ENCODE data around the gene ZNF827.

The ZNF827 gene

DNA sequence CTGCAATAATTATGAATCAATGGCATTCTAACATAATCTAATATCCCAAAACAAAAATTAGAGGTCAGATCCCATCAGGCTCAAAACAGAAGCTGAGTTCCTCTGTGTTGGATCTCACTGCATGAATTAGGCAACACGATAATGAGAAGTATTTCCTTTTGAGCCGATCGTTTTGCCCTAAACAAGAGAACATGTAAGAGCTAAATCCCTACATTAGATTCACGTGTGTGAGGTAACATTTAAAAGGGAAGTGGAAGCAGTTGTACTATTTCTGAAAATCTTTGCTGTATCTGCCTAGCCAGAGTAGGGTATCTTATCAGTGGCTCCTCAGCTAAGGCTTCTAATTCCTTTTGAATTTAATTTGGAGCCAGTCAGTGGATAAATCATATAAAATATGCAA, 143.1 kb downstream of the ZNF827 start:
- no peak for DNase-seq (ENCODE audit: low read depth)

DNA sequence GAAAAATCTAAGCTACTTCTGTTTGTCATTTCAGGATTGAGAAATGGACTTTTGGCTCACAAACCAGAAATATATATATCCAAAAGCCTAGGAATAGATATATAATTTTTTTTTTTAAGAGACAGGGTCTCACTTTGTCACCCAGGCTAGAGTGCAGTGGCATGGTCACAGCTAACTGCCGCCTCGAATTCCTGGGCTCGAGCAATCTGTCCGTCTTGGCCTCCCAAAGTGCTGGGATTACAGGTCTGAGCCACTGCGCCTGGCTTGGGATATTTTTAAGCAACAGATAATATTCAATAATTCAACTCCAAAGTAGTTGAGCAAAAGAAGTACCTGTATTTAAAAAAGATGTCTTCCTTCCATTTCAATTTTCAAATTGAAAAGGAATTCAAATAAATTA, 146.2 kb downstream of the ZNF827 start:
- no peak for DNase-seq (ENCODE audit: low read depth)

DNA sequence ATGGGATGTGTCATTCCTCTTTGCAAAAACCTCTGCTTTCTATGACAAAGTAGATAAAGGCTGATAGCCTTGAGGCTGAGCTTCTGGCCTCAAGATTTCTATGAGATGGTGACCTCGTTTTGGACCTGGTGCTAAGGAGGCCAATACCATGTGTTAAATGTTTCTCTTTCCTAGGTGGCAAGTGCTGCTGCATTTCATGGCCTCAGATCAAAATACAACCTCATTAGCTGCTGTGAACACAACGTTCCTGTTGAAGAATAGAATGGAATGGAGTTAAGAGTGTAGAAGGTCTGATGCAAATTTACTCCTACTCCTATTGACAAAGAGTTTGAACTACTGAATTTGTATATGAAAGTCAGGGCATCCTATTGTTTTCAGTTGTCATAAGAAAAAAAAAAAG, 146.6 kb downstream of the ZNF827 start:
- no peak for DNase-seq (ENCODE audit: low read depth)

DNA sequence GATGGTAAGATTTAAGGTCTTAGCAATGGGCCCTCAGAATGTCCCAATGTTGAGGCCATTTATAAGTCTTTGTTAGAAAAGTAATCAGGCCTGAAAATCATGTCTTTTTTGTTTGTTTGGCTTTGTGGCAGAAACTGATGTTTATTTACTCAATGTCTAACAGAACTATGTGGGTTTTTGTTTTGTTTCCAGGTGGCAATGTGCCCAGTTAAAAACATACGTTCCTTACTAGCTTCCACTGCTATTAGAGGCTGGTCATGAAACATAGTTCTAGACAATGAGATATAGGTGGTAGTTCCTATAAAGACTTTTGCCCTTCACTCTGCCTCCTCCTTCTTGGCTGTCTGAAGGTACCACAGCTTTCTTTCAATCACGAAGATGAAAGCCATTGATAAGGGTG, 149.9 kb downstream of the ZNF827 start:
- no peak for DNase-seq (ENCODE audit: low read depth)

DNA sequence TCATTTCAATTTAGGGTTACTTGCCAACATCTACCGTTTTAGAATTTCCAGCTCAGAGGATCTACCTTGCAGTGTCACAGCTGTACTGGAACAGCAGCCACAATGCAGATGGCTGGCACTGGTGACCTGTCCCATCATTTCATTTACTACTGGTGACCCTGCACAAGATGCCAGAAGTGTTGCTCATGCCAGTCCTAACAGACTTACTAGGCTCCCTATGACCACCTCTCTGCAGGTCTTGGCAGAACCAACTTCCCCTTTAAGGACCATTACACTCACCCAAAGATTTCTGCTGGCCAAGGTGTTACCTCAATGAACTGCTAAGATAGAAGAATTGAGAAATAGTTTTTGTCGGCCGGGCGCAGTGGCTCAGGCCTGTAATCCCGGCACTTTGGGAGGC, 151.8 kb downstream of the ZNF827 start:
- no peak for DNase-seq (ENCODE audit: low read depth)

DNA sequence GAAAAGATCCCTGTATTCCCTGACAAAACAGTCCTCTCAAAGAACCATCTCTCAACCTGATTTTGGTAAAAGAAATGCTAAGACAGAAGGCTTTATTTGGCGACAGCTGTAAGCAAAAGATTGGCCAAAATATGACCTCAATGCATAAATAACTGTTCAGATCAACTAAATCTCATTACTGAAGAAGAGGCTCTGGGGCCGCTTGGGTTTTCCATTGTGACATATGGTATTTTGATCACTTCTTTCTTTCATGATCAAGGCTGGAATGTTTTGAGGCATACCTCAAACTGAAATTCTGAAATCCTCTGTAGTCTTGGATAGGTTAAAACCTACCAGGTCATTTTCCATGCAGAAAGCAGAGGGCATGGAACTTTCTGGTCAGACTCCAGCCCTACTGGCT, 152.4 kb downstream of the ZNF827 start:
- no peak for DNase-seq (ENCODE audit: low read depth)

DNA sequence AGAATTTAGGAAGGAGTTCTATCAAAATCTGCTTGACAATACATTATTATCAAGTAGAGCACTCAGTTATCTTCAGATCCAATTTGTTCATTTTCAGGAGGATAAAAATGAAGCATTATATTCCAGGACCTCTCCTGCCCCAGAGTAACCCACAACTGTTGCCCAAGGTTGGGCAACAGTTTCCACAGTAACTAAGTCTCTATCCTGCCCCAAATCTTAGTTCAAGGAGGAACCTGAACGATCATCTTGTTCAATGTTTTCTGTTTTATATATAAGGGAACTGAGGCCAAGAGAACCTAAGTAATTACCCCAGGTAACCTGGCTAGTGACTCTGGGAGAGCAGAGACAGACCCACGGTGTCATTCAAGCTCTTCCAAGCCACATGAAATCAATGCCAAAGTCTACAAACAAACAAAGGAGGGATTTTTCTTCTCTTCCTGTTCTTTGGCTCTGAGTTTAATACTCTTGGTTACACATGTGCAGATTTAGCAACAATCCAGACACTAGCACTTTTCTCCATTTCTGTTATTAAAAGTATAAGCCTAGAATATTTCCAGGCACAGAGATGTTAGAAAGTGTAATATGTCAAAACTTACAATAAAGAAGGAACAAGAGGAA, 153.1 kb downstream of the ZNF827 start:
- DNase-seq (ENCODE audit: low read depth), result no peak

DNA sequence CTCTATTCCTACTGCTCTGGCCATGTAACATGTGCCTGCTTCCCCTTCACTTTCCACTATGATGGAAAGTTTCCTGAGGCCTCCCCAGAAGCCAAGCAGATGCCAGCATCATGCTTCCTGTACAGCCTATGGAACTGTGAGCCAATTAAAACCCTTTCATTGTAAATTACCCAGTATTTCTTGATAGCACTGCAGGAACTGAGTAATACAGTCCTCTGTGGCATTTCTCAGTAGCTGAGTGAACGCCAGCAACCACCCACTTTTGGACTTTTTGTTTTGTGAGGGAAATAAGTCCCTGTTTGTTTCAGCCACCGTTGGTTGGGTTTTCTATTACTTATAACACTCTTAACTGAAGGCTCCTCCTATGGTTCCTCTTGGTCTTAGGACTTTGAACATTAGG, 154.6 kb downstream of the ZNF827 start:
- no peak for DNase-seq (ENCODE audit: low read depth)

DNA sequence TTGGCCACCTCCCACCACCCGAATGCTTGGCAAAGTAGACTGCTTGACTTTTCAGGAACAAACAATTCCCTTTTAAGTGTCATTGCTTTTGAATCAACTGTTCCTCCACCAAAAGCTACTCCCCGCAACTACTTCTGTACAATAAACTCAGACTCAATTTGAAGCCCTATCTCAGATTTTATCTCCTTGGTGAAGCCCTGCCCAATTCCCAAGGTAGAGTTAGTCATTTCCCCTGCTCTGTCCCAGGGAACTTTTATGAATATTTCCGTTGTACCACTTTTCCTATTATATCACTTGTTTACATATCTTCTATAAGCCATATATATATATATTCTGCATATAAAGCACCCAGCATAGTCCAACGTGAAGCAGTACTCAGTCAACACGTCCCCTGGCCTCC, 155.9 kb downstream of the ZNF827 start:
- no peak for DNase-seq (ENCODE audit: low read depth)

DNA sequence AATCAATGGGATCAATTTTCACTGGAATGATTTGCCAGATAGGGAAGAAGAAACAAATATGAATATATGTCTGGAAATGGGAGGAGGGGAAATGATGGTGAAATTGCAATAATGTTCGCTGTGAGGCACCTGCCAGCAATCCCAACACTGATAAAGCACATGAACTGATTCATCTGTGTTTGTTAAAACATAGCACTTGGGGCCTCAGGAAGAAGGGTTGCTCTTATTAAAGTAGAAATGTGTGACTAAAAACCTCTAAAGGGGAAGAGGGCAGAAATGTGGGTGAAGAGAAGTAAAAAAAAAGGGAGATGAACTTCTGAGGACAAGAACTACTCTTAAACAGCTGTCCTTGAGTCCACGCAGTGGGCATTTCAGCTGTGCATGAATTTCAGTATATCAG, 157.3 kb downstream of the ZNF827 start:
- DNase-seq (ENCODE audit: low read depth), result no peak

DNA sequence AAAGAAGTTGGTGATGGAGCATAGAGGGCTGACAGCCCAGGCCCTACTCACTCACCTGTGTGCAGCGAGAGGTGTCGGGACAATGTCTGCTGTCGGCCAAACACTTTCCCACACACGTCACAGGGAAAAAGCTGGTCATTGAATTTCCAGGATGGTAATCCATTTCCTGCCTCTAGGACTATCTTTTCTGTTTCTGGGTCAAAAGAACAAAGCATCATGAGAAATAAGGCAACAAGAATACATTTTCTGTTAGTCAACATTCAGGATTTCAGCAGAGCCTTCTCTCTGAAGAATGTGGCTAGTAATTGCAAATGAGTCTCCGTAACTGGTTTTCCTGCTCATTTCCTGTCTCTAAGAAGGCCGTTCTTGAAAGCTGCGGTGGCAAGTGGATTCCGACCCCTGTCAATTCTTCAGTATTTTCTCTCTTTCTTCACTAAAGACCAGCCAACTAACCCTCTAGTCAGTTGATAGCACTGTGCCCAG, 159.3 kb downstream of the ZNF827 start:
- no peak for DNase-seq (ENCODE audit: low read depth)

DNA sequence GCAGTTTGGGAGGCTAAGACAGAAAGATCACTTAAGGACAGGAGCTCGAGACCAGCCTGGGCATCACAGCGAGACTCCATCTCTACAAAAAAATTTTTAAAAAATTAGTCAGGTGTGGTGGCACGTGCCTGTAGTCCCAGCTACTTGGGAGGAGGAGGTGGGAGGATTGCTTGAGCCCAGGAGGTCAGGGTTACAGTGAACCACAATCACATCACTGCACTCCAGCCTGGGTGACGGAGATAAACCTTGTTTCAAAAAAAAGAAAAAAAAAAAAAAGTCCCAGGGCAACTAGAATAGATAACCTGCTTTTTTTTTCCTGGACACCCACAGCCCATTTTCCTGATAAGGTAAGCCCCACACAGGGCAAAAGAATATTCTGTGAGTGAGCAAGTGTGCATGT, 162.4 kb downstream of the ZNF827 start:
- no peak for DNase-seq (ENCODE audit: low read depth)

DNA sequence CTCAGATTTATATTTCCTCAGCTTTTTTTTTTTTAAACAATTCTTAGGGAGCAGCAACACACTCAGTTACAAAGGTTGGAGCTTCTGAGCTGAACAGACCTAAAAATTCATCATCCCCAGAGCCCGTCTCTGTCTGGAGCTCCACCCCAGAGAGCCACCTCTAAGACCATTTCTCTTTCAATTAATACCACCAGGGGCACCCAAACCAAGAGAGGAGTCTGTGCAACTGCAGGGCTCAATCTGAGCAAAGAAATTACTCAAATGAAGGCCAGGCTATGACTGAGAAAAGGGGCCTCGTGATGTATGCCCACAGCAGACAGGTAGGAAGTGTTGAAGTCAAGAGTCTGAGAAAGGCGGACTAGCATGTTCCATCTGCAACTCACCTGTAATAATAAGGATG, 163.2 kb downstream of the ZNF827 start:
- no peak for DNase-seq (ENCODE audit: low read depth)

DNA sequence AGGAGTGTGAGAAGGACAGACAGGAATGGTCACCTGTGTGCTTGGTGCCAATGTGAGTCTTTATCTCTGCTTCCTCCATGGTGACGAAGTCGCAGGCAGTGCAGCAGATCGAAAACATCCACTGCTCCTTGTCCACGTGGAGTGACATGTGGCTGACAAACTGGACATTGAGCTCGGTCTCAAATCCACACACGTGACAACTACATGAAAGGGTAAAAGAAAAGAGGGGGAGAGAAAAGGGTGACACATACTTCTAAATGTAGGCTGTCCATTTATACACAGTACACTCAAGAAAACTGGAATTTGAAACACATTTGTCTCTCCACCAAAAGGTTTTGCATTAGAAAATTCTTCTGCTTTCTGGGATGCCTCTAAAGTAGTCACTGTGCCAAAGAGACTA, 164.2 kb downstream of the ZNF827 start:
- DNase-seq (ENCODE audit: low read depth), result no peak

DNA sequence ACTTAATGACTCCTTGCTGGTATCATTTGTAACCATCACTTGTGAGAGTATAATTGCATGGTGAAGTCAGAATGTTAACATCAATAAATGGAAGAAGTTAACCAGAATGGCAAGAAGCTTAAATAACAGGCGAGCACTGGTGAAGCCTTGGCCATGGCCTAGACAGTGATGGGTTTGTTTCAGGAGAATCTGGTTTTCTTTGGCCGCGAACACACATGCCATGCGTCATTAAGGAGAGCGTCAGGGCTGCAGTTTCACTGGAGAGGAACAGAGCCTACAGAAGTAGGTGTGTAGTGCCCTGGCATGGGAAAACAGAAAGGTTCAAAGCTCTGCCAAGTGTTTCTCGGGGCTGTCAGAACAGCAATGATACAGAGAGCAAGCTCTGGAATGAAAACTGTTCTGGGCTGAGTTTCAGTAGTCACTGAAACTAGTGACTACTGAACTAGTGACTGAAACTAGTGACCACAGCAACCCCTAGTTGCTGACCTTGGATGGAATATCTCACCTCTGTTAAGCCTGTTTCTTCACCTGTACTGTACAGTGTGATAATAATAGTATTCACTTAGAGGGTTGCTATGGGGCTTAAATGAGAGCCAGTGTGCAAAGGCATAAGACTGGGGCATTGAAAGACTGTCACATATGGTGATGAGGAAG, 164.9 kb downstream of the ZNF827 start:
- DNase-seq (ENCODE audit: low read depth), result no peak

DNA sequence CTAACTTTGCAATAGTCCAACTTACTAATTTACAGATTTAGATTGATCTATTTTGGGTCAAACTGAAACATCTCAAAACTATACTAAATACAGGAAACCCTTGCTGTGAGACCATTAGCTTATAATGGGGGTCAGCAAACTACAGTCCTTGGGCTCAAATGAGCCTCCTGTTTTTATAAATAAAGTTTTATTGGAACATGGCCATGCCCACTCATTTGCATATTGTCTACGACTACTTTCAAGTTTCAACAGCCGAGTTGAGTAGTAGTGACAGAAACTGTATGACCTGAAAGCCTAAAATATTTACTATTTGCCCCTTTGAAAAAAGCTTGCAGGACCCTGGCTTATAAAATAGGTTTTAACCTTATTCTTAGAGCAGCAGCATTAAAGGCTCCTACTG, 166.3 kb downstream of the ZNF827 start:
- no peak for DNase-seq (ENCODE audit: low read depth)

DNA sequence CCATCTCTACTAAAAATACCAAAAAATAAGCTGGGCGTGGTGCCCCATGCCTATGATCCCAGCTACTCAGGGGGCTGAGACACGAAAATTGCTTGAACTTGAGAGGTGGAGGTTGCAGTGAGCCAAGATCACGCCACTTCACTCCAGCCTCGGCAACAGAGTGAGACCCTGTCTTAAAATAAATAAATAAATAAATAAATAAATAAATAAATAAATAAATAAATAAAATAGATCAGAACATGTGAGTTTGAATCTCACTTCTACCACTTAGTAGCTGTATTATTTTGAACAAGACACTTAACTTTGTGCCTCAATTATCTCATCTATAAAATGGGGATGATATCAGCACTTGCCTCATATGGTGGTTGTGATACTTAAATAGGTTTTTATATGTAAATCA, 168.5 kb downstream of the ZNF827 start:
- no peak for DNase-seq (ENCODE audit: low read depth)

DNA sequence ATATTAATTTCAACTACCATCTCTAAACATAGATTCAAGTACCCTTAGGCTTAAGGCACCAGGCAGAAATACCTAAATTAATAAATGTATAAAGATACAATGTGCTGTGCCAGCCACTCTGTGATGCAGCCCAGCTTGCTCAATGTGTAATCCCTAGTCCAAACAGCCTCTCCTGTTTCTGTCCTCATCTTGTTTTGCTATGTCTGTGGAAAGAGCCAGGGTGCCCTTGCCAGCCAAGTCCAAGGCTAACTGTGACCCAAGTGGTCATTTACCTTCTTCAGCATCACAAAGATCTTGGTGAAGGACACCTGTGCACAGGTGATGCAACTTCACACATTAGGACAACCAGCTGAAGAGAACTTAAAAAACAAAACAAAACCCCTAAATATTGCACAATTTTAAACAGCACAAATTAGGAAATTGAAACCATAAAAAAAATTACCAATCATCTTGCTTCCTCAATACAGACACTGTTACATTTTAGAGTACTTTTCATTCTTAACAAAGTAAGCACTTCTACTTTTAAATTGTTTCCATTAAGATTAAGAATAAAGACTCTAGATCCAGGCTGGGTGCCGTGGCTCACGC, 169.1 kb downstream of the ZNF827 start:
- no peak for DNase-seq (ENCODE audit: low read depth)

DNA sequence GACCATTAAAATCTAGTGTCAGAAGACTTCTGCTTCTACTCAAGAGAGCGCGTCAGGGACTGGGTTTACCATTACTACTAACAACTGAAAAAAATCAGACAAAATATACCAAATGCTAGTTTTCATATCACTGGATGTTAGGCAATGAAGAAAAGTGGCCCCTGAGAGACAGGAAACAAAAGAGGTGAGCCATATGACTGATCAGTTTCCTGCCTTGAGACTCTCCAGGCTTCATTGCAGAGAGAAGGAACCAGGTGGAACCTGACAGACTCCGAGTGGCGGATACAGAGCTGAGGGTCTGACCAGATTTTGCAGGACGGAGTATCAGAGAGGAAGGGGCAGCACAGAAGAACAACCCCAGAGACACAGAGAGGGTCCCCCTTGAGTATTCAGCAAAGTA, 172.3 kb downstream of the ZNF827 start:
- no peak for DNase-seq (ENCODE audit: low read depth)

DNA sequence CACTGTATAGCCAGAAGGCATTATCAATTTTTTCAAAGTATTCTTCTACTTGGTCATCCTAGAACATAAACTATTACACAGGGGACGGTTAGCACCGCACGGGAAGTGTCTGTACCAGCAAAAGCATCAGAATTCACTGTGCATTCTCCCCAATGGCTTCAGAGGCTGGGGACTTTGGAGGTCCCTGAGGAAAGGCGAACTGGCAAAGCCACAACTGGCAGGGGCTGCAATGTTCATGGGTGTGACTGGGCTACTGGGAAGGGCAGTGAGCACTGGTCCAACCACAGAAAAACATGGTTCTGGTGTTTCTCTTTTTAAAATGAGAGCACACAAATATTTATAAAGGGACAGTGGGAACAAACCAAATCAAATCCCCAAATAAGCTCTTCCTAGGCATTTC, 175.2 kb downstream of the ZNF827 start:
- no peak for DNase-seq (ENCODE audit: low read depth)

DNA sequence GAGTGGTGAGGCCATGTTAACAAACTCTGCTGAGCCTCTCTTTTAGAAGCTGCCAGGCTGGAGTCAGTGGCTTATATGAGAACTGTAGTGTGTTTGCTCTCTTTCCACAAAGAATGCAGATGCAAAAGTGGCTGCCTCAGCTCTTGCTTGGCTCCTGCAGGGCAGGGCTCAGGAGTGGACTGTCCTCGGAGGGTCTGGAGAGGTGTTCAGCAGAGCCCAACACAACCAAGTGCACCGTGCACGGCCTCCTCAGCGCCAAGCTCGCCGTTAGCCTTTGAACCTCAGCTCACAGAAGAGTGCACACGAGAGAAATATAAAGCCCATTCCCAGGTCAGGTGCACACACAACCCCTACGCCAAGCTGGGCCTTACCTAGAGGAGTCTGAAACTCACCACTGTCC, 175.9 kb downstream of the ZNF827 start:
- DNase-seq (ENCODE audit: low read depth), result no peak

DNA sequence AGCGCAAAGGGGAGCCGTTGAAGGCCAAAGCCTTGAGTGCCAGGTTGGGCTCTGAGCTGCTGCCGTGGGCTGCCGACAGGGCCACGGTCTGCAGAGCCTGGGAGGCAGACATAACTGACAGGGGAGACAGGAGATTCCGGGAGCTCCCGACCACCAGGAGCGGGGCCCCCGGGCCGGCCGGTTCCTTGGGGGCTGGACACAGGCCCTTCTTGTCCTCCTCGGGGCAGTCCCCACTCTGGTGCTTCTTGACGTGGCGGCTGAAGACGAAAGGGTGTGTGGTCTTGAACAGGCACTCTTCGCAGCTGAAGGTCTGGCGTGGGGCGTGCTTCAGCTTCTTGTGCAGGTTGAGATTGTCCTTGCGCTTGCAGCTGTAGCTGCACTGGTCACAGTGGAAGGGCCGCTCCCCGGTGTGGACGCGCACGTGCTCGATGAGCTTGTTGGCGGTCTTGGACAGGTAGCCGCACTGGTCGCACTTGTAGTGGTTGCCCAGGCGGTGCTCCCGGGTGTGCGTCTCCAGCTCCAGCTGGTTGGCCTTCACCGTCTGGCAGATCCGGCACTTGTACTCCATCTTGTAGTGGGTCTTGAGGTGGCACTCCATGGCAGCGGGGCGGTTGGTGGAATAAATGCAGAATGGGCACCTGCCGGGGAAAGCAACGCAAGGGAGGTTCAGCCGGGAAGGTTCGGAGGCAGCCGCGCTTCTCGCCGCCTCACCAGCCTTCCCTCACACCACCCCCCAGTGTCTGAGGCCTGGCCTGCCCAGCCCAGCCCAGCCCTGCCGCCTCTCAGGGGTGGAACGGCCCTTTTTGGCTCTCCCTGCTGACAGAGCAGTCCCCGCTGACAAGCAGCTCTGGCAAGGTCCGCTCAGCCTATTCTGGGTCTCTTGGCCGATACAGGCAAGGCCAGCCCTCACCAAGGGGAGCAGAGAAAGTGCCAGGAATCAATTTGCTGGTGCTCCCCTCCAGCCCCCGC, 177.4 kb downstream of the ZNF827 start:
- no peak for DNase-seq (ENCODE audit: low read depth)

DNA sequence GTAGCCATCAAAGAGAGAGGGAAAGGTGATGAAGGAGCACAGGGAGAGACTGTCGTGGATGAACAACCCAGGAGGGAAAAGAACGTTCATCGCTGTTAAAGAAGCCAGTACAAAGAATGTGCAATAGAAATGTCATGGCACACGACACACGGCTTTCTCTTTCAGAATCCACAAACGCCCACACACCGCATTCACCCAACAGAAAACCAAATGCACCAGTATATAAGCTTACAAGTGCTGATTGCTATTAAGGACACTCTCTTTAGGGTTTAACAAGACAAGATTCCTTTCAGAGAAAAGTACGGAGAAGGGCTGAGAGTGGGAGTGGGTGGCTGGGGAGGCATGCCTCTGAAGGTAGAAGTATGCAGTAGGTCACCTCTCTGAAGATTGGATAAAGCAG, 178.4 kb downstream of the ZNF827 start:
- DNase-seq (ENCODE audit: low read depth), result no peak
